ENCODE measurements around the gene TMEM150B. TPM values are rescaled to one million over a fixed set of nuclear protein-coding genes. Genes with fewer than 3 reads are reported as not detected.

TMEM150B gene
- total and polyA plus RNA-seq, 9 of the 15 experiments (the other 6 are each of a cell fraction or from before 2014, with no cell fraction given): 0.47 to 1.3 (median 0.74) TPM; not detected in 2

DNA sequence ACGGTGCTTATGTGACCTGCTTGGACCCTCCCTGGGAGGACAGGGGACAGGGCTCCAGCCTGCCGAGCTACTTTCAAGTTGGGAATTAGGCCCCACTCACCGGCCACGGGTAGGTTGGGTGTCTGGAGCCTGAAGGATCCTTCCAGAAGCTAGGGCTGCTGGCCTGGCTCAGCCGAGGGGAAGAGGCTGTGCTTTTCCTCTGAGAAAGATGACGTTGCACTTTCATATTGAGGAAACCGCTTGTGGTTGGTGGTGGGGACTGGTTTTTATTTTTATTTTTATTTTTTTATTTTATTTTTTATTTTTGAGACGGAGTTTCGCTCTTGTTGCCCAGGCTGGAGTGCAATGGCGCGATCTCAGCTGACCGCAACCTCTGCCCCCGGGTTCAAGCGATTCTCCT is at the start of gene TMEM150B (continued):
- TF ChIP-seq MXD1 (CRISPR knock-in tag; IDR thresholded peaks at IDR 0.05; ENCODE audit: borderline replicate concordance, poor library complexity, severe bottlenecking) (no peak), TGIF2 (CRISPR knock-in tag; IDR thresholded peaks at IDR 0.05) (no peak), PCBP1 (IDR thresholded peaks at IDR 0.05; ENCODE audit: low read depth, low read length, poor library complexity, severe bottlenecking) (no peak), E2F1 (CRISPR knock-in tag; IDR thresholded peaks at IDR 0.05) (no peak), DPF2 (IDR thresholded peaks at IDR 0.05) (peak; percentile 57), GTF2F1 (IDR thresholded peaks at IDR 0.05; ENCODE audit: low read depth, low read length) (no peak), NRF1 (conservative IDR thresholded peaks at IDR 0.05 in 1 of 2, IDR thresholded peaks at IDR 0.05 in 1 of 2) (no peak), PYGO2 (tag; IDR thresholded peaks at IDR 0.05) (no peak), PHF21A (IDR thresholded peaks at IDR 0.05; ENCODE audit: borderline replicate concordance, low read depth) (no peak), ZNF551 (CRISPR knock-in tag; IDR thresholded peaks at IDR 0.05) (no peak), HDAC8 (tag; IDR thresholded peaks at IDR 0.05) (no peak), RBM39 (optimal IDR thresholded peaks at IDR 0.05; ENCODE audit: low read depth, low read length) (no peak), JUNB (CRISPR knock-in tag; conservative IDR thresholded peaks at IDR 0.05) (no peak), PHF8 (IDR thresholded peaks at IDR 0.05; ENCODE audit: borderline replicate concordance, low read length) (peak; percentile 26; the same call in 1 of the 2 replicates)
- TF ChIP-seq, protein P1, sequence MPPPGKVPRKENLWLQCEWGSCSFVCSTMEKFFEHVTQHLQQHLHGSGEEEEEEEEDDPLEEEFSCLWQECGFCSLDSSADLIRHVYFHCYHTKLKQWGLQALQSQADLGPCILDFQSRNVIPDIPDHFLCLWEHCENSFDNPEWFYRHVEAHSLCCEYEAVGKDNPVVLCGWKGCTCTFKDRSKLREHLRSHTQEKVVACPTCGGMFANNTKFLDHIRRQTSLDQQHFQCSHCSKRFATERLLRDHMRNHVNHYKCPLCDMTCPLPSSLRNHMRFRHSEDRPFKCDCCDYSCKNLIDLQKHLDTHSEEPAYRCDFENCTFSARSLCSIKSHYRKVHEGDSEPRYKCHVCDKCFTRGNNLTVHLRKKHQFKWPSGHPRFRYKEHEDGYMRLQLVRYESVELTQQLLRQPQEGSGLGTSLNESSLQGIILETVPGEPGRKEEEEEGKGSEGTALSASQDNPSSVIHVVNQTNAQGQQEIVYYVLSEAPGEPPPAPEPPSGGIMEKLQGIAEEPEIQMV (tag; conservative IDR thresholded peaks at IDR 0.05; ENCODE audit: low read depth): no peak
- TF ChIP-seq, protein P2, sequence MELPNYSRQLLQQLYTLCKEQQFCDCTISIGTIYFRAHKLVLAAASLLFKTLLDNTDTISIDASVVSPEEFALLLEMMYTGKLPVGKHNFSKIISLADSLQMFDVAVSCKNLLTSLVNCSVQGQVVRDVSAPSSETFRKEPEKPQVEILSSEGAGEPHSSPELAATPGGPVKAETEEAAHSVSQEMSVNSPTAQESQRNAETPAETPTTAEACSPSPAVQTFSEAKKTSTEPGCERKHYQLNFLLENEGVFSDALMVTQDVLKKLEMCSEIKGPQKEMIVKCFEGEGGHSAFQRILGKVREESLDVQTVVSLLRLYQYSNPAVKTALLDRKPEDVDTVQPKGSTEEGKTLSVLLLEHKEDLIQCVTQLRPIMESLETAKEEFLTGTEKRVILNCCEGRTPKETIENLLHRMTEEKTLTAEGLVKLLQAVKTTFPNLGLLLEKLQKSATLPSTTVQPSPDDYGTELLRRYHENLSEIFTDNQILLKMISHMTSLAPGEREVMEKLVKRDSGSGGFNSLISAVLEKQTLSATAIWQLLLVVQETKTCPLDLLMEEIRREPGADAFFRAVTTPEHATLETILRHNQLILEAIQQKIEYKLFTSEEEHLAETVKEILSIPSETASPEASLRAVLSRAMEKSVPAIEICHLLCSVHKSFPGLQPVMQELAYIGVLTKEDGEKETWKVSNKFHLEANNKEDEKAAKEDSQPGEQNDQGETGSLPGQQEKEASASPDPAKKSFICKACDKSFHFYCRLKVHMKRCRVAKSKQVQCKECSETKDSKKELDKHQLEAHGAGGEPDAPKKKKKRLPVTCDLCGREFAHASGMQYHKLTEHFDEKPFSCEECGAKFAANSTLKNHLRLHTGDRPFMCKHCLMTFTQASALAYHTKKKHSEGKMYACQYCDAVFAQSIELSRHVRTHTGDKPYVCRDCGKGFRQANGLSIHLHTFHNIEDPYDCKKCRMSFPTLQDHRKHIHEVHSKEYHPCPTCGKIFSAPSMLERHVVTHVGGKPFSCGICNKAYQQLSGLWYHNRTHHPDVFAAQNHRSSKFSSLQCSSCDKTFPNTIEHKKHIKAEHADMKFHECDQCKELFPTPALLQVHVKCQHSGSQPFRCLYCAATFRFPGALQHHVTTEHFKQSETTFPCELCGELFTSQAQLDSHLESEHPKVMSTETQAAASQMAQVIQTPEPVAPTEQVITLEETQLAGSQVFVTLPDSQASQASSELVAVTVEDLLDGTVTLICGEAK (IDR thresholded peaks at IDR 0.05): no peak
- TF ChIP-seq, protein P2 (CRISPR knock-in tag; IDR thresholded peaks at IDR 0.05): no peak

Data from K562 (cell line).